Measurements from ENCODE around the gene LRRN2.

DNA sequence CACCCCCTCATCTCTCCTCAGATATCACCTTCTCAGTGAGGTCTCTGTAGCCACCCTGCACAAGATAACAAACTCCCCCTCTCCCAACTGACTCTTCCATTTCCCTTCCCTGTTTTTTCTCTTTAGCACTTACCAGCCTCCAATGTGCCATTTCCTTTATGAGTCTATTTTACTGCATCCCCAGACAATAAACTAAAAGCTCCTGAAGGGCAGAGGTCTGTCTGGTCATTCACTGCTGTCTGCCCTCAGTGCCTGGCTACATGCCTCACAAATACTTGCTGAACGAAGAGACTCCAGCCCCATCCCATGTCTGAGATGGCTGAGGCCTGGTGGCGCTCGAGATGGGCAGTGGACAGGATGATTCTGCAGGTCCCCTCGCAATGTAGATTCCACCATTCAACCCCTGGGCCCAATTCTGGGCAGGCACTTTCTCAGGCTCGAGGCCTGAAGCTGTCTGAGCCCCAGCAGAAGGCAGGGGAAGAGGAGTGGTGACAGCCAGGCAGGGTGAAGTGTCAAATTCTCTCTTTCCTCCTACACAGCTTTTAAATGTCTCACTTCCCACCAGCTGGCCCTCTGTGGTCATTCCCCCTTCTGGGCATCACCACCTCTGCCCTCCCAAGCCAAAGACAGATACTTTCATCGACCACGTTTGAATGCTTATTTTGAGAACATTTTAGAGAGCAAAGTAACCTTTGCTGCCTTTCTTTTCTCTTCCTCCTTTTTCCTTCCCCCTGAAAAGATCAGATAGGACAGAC lies 6.6 kb downstream of the LRRN2 start:
- TF ChIP-seq, protein P1, sequence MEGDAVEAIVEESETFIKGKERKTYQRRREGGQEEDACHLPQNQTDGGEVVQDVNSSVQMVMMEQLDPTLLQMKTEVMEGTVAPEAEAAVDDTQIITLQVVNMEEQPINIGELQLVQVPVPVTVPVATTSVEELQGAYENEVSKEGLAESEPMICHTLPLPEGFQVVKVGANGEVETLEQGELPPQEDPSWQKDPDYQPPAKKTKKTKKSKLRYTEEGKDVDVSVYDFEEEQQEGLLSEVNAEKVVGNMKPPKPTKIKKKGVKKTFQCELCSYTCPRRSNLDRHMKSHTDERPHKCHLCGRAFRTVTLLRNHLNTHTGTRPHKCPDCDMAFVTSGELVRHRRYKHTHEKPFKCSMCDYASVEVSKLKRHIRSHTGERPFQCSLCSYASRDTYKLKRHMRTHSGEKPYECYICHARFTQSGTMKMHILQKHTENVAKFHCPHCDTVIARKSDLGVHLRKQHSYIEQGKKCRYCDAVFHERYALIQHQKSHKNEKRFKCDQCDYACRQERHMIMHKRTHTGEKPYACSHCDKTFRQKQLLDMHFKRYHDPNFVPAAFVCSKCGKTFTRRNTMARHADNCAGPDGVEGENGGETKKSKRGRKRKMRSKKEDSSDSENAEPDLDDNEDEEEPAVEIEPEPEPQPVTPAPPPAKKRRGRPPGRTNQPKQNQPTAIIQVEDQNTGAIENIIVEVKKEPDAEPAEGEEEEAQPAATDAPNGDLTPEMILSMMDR (IDR thresholded peaks at IDR 0.05): no peak
- no peak for TF ChIP-seq POLR2A (IDR thresholded peaks at IDR 0.05)

All from lower leg skin (tissue), 3 donors.